Measurements from ENCODE around the gene KIAA0825.

DNA sequence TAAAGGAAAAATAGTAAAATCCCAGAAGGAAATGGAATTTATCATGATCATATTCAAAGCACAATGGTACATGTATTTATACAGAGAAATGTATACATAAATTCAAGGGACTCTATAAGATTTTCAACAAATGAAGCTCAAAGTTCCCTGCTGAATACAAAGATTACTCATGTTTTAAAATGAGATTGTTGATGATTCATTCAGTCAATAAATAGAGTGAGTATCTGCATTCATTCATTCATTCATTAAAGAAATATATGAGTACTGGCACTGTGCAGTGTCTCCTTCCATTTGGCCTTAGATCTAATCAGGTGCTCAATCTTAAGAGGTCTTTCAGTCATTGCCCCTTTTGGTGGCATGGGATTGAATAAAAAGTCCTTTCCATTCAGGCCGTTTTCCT, 310.0 kb downstream of the KIAA0825 start:
- TF ChIP-seq, protein P1, sequence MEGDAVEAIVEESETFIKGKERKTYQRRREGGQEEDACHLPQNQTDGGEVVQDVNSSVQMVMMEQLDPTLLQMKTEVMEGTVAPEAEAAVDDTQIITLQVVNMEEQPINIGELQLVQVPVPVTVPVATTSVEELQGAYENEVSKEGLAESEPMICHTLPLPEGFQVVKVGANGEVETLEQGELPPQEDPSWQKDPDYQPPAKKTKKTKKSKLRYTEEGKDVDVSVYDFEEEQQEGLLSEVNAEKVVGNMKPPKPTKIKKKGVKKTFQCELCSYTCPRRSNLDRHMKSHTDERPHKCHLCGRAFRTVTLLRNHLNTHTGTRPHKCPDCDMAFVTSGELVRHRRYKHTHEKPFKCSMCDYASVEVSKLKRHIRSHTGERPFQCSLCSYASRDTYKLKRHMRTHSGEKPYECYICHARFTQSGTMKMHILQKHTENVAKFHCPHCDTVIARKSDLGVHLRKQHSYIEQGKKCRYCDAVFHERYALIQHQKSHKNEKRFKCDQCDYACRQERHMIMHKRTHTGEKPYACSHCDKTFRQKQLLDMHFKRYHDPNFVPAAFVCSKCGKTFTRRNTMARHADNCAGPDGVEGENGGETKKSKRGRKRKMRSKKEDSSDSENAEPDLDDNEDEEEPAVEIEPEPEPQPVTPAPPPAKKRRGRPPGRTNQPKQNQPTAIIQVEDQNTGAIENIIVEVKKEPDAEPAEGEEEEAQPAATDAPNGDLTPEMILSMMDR (IDR thresholded peaks at IDR 0.05; ENCODE audit: low read length), result no peak
- no peak for TF ChIP-seq EZH2 (IDR thresholded peaks at IDR 0.05; ENCODE audit: borderline replicate concordance, low read length)
